ENCODE results near the gene DLGAP3. TPM values are rescaled to one million over a fixed set of nuclear protein-coding genes. Genes with fewer than 3 reads are reported as not detected.

Gene DLGAP3
- total and polyA plus RNA-seq, 11 donors: 0.07 to 0.51 (median 0.10) TPM; not detected in 8

- intact Hi-C loops (cut with DNase I): loop anchor here in 6 of 10 donors (2.0 to 10.0 kb wide), 5 partner anchors 80 to 117 kb away; partner anchors contain the start of gene TMEM35B (in 2 of the 6)
- peak in 1 of 5 donors; percentile 39 for DNase-seq
- 80 to 90% (median 86%) methylated on average over 5 to 6 of the region's 6 CpGs for WGBS, 4 donors
These were observed 62.0 kb downstream of the DLGAP3 start for GRCh38 chr1:34867415-34867814.

GRCh38 chr1:34866762-34867109 is 62.7 kb downstream of the DLGAP3 start:
- 17 to 40% (median 36%) methylated on average over 3 to 9 of the region's 9 CpGs for WGBS, 4 donors
- Histone ChIP-seq H3K27ac (peak overlapping the region in 11 of 12 donors; percentile 60 to 94 (median 83)), H3K36me3 (no peaks in the 10 kb centered on the region), H3K4me3 (peak overlapping the region; percentile 32 to 95 (median 71)), H3K9me3 (no peaks in the 10 kb centered on the region), H3K4me1 (peaks cover 0 to 23% (median 10%) of the 10 kb centered on the region in 12 donors), H3K27me3 (no peaks in the 10 kb centered on the region)
- intact Hi-C loops (cut with DNase I): loop anchor here in 8 of 10 donors (1.0 to 10.0 kb wide), 7 partner anchors 13 to 118 kb away; partner anchors contain the start of gene TMEM35B (in 2 of the 8)
- no peak for DNase-seq
- TF ChIP-seq CTCF (IDR thresholded peaks at IDR 0.05): no peak
- TF ChIP-seq POLR2A (IDR thresholded peaks at IDR 0.05): no peak
- no peak for ATAC-seq

More at GRCh38 chr1:34867415-34867814, 62.0 kb downstream of the DLGAP3 start:
- peaks cover 0 to 7% (median 0%) of the 10 kb centered on the region in 9 donors for H3K27me3 ChIP-seq
- TF ChIP-seq POLR2A (IDR thresholded peaks at IDR 0.05): no peak
- no peak for TF ChIP-seq CTCF (IDR thresholded peaks at IDR 0.05)
- no peak overlapping the region for H3K27ac ChIP-seq
- H3K9me3 ChIP-seq: no peaks in the 10 kb centered on the region
- ATAC-seq: peak in 2 of 4 donors; percentile 35 to 47
- no peaks in the 10 kb centered on the region for H3K36me3 ChIP-seq
- H3K4me1 ChIP-seq: peaks cover 0 to 23% (median 10%) of the 10 kb centered on the region in 12 donors
- H3K4me3 ChIP-seq: no peak overlapping the region

- Histone ChIP-seq H3K9me3 (no peaks in the 10 kb centered on the region), H3K36me3 (no peaks in the 10 kb centered on the region), H3K27me3 (no peaks in the 10 kb centered on the region), H3K27ac (peak overlapping the region in 11 of 12 donors; percentile 60 to 94 (median 83)), H3K4me3 (peak overlapping the region; percentile 32 to 95 (median 71)), H3K4me1 (peaks cover 0 to 23% (median 10%) of the 10 kb centered on the region in 12 donors)
- 2 to 3% (median 2%) methylated on average over 29 to 81 of the region's 81 CpGs for WGBS, 4 donors
- TF ChIP-seq CTCF (IDR thresholded peaks at IDR 0.05) (peak; percentile 93 to 99 (median 98)), POLR2A (IDR thresholded peaks at IDR 0.05) (no peak)
- DNase-seq: peak; percentile 80 to 93 (median 86)
- peak; percentile 32 to 84 (median 76) for ATAC-seq
- intact Hi-C loops (cut with DNase I): loop anchor here in 8 of 10 donors (1.0 to 10.0 kb wide), 7 partner anchors 13 to 119 kb away; partner anchors contain the start of gene TMEM35B (in 2 of the 8)
These were observed 63.3 kb downstream of the DLGAP3 start for GRCh38 chr1:34865981-34866761.

- Histone ChIP-seq H3K36me3 (no peaks in the 10 kb centered on the region), H3K9me3 (no peaks in the 10 kb centered on the region), H3K4me3 (peak overlapping the region; percentile 32 to 95 (median 71)), H3K27ac (peak overlapping the region in 11 of 12 donors; percentile 60 to 94 (median 83)), H3K4me1 (peaks cover 0 to 23% (median 10%) of the 10 kb centered on the region in 12 donors), H3K27me3 (no peaks in the 10 kb centered on the region)
- ATAC-seq (peak in 1 of 4 donors; percentile 3), DNase-seq (no peak)
- intact Hi-C loops (cut with DNase I): loop anchor here in 6 of 10 donors (5.0 to 10.0 kb wide), 4 partner anchors 78 to 119 kb away; partner anchors contain the start of gene TMEM35B (in 2 of the 6)
- TF ChIP-seq POLR2A (IDR thresholded peaks at IDR 0.05) (no peak), CTCF (IDR thresholded peaks at IDR 0.05) (no peak)
- 5 to 38% (median 18%) methylated on average over 7 to 25 of the region's 25 CpGs for WGBS, 4 donors
These were observed 63.9 kb downstream of the DLGAP3 start for GRCh38 chr1:34865573-34865972.

All from heart left ventricle (tissue), 16 donors.